NCI-H526 (cell line): Measurements from ENCODE around the gene HDAC4.

ENCODE experiments used
- DNase-seq, 2 experiments: peaks; one replicate each; lab custom pipeline; 2025; lab: John Stamatoyannopoulos, UW

Gene HDAC4

GRCh38 chr2:239065537-239065936 is 335.3 kb downstream of the HDAC4 start:
- DNase-seq: no peak

GRCh38 chr2:239064891-239065290 is 335.9 kb downstream of the HDAC4 start:
- no peak for DNase-seq

GRCh38 chr2:239064253-239064652 is 336.6 kb downstream of the HDAC4 start:
- no peak for DNase-seq

GRCh38 chr2:239062743-239063142 is 338.1 kb downstream of the HDAC4 start:
- DNase-seq: no peak

- DNase-seq: no peak
These were observed 338.8 kb downstream of the HDAC4 start for GRCh38 chr2:239061824-239062570.

GRCh38 chr2:239061121-239061666 is 339.6 kb downstream of the HDAC4 start:
- no peak for DNase-seq

- DNase-seq: no peak
These were observed 340.1 kb downstream of the HDAC4 start for GRCh38 chr2:239060676-239061075.

- no peak for DNase-seq
These were observed 341.0 kb downstream of the HDAC4 start for GRCh38 chr2:239059854-239060253.

- DNase-seq: no peak
These were observed 342.1 kb downstream of the HDAC4 start for GRCh38 chr2:239058766-239059165.

- no peak for DNase-seq
These were observed 343.3 kb downstream of the HDAC4 start for GRCh38 chr2:239057533-239057932.

- DNase-seq: no peak
These were observed 344.2 kb downstream of the HDAC4 start for GRCh38 chr2:239056611-239057010.

GRCh38 chr2:239055756-239056493 is 344.9 kb downstream of the HDAC4 start:
- DNase-seq: no peak

- DNase-seq: no peak
These were observed 345.9 kb downstream of the HDAC4 start for GRCh38 chr2:239054921-239055320.

- no peak for DNase-seq
These were observed 346.9 kb downstream of the HDAC4 start for GRCh38 chr2:239053801-239054503.

- DNase-seq: no peak
These were observed 347.8 kb downstream of the HDAC4 start for GRCh38 chr2:239052798-239053665.

- DNase-seq: no peak
These were observed 348.9 kb downstream of the HDAC4 start for GRCh38 chr2:239051891-239052445.

- no peak for DNase-seq
These were observed 350.6 kb downstream of the HDAC4 start for GRCh38 chr2:239050252-239050649.

GRCh38 chr2:239049421-239050251 is 351.2 kb downstream of the HDAC4 start:
- no peak for DNase-seq

- DNase-seq: no peak
These were observed 352.1 kb downstream of the HDAC4 start for GRCh38 chr2:239048736-239049135.

GRCh38 chr2:239047861-239048260 is 353.0 kb downstream of the HDAC4 start:
- no peak for DNase-seq
